ENCODE measurements around the gene STOML3.
A peak's percentile ranks its signal among the peaks of the same experiment; 100 is the strongest.

STOML3 gene

DNA sequence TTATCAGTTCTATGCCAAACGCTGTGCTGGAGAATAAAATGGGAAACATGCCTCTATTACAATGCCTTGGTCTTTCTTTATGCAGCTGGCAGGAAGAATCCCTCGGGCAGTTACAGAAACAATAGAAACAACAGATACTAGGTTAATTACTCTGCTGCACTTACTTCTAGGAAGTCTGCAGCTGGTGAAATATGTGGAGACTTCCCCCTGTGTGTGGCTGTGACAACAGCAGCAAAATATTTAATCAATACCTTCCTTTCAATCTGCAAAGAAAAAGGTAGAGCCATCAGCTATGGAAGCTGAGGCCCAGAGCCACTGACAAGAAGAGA, 9.9 kb downstream of the STOML3 start:
- no peak for DNase-seq

- DNase-seq: no peak
Measured at GRCh38 chr13:38979891-38980749, 10.5 kb downstream of the STOML3 start.

DNA sequence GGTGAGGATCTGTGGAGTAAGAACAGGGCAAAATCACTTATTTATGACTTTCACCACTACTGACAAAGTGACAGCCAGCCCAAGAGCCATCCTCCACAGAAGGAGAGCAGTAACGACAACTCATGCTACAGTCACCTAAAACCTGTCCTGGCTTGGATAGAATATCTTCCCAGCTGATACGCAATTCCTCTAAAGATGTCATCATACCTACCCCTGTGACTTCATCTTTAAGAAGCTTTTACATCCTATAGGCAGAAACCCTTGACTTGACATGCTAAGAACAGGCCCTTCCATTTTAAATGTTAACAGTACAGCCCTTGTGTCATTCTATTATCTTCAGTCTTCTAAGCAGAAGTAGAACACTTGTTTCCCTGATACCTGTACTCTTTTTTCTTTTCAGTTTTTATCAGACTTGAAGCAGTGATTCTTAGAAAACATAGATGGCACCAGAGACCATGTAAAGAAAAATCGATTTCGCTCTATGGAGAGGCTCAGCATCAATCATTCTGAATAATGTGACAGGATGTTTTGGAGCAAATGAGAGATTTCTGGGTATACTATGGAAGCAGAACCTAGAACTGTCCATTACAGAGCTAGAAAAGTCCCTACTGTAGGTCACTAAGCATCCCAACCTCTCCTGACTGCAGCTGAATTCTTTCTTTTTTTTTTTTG, 20.1 kb downstream of the STOML3 start:
- no peak for DNase-seq

DNA sequence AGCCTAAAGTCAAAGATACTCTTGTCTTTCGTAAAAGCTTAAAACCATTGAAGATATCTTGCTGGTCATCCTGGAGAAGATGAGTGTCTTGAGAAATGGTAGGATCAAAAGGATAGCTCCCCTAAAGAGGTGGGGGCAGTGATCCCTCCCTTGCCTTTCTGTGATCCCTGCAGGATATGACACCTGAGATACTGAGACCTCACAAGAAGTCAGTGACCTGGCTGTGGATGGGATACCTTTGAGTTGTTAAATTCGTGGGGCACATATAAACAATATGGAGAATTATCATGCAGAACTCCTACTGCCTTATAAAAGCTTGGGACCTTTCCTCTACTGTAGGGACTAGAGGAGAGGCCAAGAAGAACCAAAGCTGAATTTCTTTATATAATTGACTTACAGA, 21.4 kb downstream of the STOML3 start:
- DNase-seq: no peak

DNA sequence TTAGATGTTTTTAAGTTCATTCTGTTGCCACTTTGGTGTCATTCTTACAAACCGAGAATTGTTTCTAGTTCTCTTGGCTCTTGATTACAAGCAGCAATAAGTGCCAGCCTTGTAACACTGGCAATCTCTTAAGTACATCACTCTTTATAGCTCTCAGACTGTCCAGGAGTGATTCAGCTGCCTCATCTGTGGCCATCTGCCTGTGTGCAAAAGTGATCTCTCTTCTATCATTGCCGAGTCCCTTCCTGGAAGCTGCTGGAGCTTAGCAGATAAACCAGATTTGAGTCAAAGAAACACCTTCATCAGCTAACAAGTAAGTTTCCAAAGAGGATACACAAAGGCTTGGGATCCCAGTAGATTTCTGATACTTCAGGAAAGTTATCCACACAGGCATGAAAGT, 23.2 kb downstream of the STOML3 start:
- no peak for DNase-seq

- DNase-seq: no peak
Measured at GRCh38 chr13:38965281-38965680, 25.4 kb downstream of the STOML3 start.

DNA sequence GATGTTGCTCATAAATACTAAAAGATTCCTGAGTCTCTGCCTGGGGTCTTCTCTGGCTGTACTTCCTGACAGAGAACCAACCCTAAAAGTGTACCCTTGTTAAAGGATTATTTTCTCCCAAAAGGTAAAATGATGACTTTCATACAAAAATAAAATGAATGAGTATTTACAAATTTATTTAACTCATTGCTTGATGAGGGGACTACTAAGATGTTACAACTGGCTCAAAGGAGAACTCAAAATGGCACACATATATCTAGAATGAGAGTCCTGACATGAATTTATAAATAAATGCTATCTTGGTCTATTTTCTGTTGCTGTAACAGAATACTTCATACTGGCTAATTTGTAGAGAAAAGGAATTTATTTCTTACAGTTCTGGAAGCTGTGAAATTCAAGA, 30.5 kb downstream of the STOML3 start:
- no peak for DNase-seq

- no peak for DNase-seq
Measured at GRCh38 chr13:38957794-38958592, 32.6 kb downstream of the STOML3 start.

GRCh38 chr13:38954844-38955243, 35.8 kb downstream of the STOML3 start:
- DNase-seq: no peak

DNA sequence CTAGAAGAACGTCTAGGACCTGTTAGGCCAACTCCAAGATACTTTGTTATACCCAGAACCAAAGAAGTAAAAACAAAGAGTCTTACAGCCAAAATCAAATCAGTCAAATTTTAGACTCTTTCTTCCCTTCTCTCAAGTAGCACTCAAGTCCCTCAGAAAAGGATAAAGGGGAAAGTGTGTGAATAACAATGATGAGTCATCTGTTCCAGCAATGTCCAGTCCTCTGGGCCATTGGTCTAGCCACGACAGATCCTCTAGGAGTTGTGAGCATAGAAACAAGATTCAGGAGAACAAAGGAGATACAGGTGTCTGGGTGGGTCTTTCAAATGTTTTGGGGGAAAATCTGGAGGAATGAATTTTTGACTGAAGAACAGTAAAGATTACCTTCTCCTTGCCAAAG, 36.3 kb downstream of the STOML3 start:
- no peak for DNase-seq

GRCh38 chr13:38952827-38953226, 37.8 kb downstream of the STOML3 start:
- DNase-seq: no peak

DNA sequence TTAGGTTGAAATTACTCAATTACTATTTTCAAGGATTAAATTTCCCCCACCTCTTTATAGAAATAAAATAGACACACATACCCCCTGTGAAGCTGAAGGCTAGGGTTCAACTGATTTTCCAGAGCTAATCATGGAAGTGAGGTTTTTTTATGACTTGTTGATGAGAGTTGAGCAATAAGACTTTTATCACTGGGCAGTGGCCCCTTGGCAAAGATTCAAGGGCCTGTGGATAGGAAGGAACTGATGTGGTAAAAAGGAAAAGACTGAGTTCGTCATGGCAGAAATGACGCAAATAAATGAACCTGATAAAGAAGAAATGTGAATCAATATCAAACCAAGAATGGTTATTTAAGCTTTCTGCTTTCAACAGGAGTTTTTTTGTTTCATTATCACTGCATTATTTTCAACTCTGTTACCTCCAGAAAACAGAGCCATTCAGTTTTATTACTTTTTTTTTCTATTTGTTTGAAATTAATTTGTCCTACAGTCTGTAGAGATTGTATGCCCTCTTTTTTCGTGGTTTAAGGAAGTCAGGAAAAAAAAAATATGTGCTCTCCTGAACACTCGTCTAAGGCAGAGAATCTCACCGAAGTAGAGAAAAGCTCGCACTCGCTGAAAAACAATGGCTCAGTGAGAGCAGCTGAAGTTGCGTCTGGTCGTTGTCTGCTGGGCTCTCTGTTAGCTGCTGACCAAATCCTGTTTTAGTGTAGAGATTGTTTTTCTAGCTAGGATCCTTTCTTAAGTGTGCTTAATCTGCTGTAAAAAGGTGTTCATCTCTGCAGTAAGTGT, 38.9 kb downstream of the STOML3 start:
- no peak for DNase-seq

GRCh38 chr13:38950987-38951386, 39.6 kb downstream of the STOML3 start:
- no peak for DNase-seq

DNA sequence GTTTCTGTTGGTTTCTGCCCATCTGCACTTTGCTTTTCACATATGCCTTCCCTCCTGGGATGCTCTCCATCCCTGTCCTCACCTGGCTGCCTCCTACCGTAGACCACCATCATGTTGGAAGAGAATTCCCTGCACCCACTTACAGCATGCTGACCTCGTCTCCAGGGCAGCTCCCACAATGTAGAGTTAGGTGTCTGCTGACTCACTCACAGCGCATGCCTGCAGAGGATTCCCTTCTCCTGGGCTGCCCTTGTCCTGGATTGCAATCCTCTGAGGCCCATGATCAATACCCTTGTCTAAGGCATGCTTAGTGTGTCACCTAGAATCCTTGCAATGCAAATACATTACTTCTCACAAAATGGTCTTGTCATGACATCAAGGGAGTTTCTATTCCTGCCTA, 43.6 kb downstream of the STOML3 start:
- DNase-seq: peak; percentile 0

DNA sequence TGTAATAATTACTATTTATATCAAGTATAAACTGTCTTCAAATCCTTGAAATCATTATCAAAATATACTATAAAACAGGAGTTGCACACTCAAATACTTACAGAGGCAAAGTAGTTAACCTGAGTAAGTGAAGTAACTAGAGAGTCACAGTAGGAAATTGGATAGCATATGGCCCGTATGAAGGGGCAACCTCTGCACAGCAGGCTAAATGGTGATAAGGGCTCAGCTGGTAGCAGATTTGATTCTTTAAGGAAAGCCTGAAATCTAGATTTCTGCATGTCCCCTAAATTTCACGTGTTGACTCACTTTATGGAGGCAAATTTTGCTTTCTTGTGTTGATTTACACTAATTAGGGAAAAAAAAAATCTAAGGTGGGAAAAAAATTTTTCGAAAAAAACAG, 46.4 kb downstream of the STOML3 start:
- no peak for DNase-seq

DNA sequence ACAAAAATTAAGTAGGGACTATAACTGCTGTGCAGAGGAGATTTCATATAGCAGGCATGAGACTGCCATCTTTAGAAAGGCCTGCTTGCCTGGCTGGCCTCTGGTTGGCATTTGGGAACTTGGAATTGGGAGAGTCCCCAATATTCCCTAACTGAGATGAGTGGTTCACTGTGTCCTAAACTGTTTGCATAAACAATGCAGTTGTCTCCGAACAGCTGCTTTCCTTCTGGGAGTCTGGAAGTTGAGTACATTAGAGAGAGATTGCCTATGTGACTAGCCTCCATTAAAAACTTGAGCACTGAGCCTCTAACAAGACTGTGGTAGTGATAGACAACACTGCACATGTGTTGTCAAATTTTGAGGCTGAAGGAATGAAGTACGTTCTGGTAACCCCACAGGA, 47.4 kb downstream of the STOML3 start:
- DNase-seq: no peak

DNA sequence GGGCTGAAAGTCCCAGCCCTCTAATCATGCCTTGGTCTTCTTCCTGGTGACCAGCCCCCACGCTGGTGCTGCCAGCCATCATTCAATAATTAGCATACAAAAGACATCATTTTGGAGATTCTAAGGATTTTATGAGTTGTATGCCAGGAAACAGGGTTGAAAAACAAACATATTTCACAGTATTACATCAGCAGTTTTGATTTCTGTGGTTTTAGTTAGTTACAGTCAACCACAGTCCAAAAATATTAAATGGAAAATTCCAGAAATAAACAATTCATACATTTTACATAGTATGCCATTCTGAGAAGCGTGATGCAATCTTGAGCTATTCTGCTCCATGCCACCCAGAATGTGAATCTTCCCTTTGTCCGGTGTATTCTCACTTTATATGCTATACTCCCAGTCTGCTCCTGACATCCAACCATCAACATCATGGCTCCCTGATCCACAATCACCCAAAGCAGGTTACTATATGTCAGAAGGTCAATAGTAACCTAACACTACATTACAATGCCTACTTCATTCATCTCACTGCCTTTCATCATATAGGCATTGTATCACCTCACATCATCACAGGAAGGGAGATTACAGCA, 49.2 kb downstream of the STOML3 start:
- DNase-seq: peak; percentile 11

- no peak for DNase-seq
Measured at GRCh38 chr13:38933786-38934185, 56.8 kb downstream of the STOML3 start.

DNA sequence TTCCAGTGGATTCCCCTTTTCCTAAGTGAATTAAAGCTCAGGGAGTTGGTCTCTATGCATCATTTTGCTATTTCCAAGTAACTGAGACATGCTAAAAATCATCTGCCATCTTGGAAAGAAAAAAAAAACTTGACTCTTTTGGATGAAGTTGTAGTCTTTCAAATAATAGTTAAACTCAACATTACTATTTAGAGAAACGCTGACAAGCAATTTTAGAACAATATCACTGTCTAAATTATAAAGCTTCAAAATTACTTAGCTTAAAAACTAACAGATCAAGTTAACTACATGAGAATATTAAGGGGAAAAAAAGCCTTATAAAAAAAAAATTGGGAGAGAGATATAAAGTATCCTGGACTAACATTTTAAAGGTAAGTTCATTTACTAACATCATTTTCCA, 68.5 kb downstream of the STOML3 start:
- no peak for DNase-seq

DNA sequence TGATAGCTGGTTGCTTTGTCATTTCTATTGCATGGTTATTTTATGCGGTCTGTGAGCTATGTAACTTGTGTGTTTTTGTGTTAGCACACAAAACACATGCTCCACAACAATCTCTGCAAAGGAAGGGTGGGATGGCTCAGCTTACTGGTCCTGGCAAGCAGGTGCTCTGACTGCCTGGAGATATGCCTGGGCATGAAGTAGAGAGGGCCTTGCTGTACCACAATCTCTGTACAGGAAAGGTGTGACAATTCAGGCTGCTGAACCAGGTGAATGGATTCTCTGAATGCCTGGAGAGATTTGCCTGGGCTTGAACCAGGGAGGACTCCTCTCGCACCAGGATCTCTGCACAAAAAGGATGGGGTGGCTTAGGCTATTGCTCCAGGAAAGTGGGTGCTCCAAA, 69.5 kb downstream of the STOML3 start:
- no peak for DNase-seq

All from fibroblast of skin of right biceps (primary cell).